CD4-positive, alpha-beta T cell (primary cell): Measurements from ENCODE around the gene ALK. TPM values are rescaled to one million over a fixed set of nuclear protein-coding genes. Genes with fewer than 3 reads are reported as not detected.

Source experiments
- ATAC-seq: fragments of 200-7000 bp; cut with Tn5 transposase; one replicate; pipeline ENCODE4 v1.10.0; 2022; ENCODE audit warnings: mild to moderate bottlenecking; ENCODE audit not compliant: poor library complexity
- CTCF ChIA-PET: fragments of 350-600 bp; sonication (Branson Sonifier 250); formaldehyde crosslinking; loops from one replicate; lab custom pipeline; 2021; ENCODE audit warnings: antibody characterized with exemption, inconsistent platforms; lab: Charles Lee
- POLR2A ChIA-PET: fragments of 350-600 bp; sonication (Branson Sonifier 250); formaldehyde crosslinking; loops from one replicate; lab custom pipeline; 2021; ENCODE audit warnings: antibody characterized with exemption, inconsistent platforms; lab: Charles Lee
- DNase-seq, 14 experiments: peaks; one replicate each; pipeline ENCODE4 v3.0.0-alpha.2; 2013 to 2020; ENCODE audit warnings: mixed read lengths in 2 of 14
- H3K27ac ChIP-seq, 2 donors: one replicate each; pipeline versions ENCODE4 v1.5.1 to v1.7.0; 2013; ENCODE audit warnings: low read length in 2 of 2, low read depth in 1 of 2, mild to moderate bottlenecking in 1 of 2
- H3K27me3 ChIP-seq, 2 experiments: 1 replicate in 1 of 2; 2 replicates in 1 of 2; pipeline versions ENCODE4 v1.6.1 to v1.7.0; 2013; ENCODE audit warnings: low read length in 2 of 2, control low read depth in 1 of 2, mild to moderate bottlenecking in 1 of 2, moderate library complexity in 1 of 2; ENCODE audit not compliant: insufficient read depth in 2 of 2, control insufficient read depth in 1 of 2
- H3K36me3 ChIP-seq: one replicate; pipeline ENCODE4 v1.6.1; 2013; ENCODE audit warnings: low read length, control low read depth; ENCODE audit not compliant: insufficient read depth
- H3K4me1 ChIP-seq: one replicate; pipeline ENCODE4 v1.6.1; 2013; ENCODE audit warnings: low read length, control low read depth; ENCODE audit not compliant: insufficient read depth
- H3K4me3 ChIP-seq: one replicate; pipeline ENCODE4 v1.5.1; 2013; ENCODE audit warnings: mild to moderate bottlenecking, low read length, moderate library complexity
- H3K9me3 ChIP-seq, 2 experiments: 1 replicate in 1 of 2; 2 replicates in 1 of 2; pipeline versions ENCODE4 v1.6.1 to v1.7.0; 2013; ENCODE audit warnings: low read length in 2 of 2, mild to moderate bottlenecking in 2 of 2, control low read depth in 1 of 2, moderate library complexity in 1 of 2; ENCODE audit not compliant: control insufficient read depth in 1 of 2, insufficient read depth in 1 of 2
- H3K27ac Mint-ChIP-seq: one replicate; pipeline ENCODE4 v1.8.0; 2020; ENCODE audit warnings: mixed read lengths
- H3K27me3 Mint-ChIP-seq: one replicate; pipeline ENCODE4 v1.8.0; 2021; ENCODE audit warnings: mixed read lengths
- H3K36me3 Mint-ChIP-seq: one replicate; pipeline ENCODE4 v1.8.0; 2021; ENCODE audit warnings: low read depth, mixed read lengths
- H3K4me1 Mint-ChIP-seq: one replicate; pipeline ENCODE4 v1.8.0; 2021; ENCODE audit warnings: low read depth, mixed read lengths
- H3K4me3 Mint-ChIP-seq: one replicate; pipeline ENCODE4 v1.8.0; 2020; ENCODE audit warnings: mild to moderate bottlenecking, mixed read lengths
- H3K9me3 Mint-ChIP-seq: one replicate; pipeline ENCODE4 v1.8.0; 2020; ENCODE audit warnings: mixed read lengths
- intact Hi-C, 2 experiments: fragments of 100-400 bp; cut with DNase I in 1 of 2; cut with micrococcal nuclease in 1 of 2; formaldehyde crosslinking; loops; one replicate each; pipeline versions ENCODE4 v1.15.1 to v1.9.0; 2023 to 2025; cut with DNase I, micrococcal nuclease
- total RNA-seq, 174 experiments: library from RNA in 2 of 174; stranded (reverse) in 2 of 174; gene quantifications; one replicate each; pipeline ENCODE4 v1.2.3 and lab custom pipeline; 2021 to 2026
- TF ChIP-seq, protein P1 (sequence below): fragments of 200-600 bp; IDR thresholded peaks from one replicate; pipeline ENCODE4 v1.8.0; 2022; ENCODE audit warnings: antibody characterized with exemption, mild to moderate bottlenecking

Gene ALK
- total RNA-seq, 2 experiments from 2014 or later: not detected

DNA sequence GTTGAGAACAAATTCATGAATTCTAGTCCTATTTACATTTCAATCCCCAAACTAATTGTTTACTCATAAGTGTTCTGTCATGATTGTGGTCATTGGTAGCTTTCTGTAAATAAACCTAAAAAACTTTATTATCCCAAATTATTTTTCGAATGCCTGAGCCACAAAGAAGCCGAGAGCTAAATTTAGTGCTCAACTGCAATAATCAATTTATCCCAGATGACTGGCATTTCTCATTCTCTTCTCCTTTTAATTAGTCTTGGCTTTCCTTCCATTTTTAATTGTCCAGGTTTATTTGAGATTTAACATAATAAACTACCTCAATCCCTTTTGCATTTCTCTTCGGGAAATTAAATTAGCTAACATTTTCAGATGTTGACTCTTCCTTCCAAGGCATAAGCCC, 308.3 kb downstream of the ALK start:
- ChIA-PET CTCF (no interaction called here), POLR2A (no interaction called here)
- no peak for ATAC-seq
- Histone ChIP-seq H3K4me3 (no peak overlapping the region), H3K27me3 (peaks cover 6 to 17% of the 10 kb centered on the region in 2 experiments), H3K4me1 (no peaks in the 10 kb centered on the region), H3K36me3 (no peaks in the 10 kb centered on the region), H3K27ac (no peak overlapping the region), H3K9me3 (peaks cover 0 to 4% of the 10 kb centered on the region in 2 experiments)
- no peaks in the 10 kb centered on the region for H3K36me3 Mint-ChIP-seq
- no peak overlapping the region for H3K27ac Mint-ChIP-seq
- TF ChIP-seq, protein P1, sequence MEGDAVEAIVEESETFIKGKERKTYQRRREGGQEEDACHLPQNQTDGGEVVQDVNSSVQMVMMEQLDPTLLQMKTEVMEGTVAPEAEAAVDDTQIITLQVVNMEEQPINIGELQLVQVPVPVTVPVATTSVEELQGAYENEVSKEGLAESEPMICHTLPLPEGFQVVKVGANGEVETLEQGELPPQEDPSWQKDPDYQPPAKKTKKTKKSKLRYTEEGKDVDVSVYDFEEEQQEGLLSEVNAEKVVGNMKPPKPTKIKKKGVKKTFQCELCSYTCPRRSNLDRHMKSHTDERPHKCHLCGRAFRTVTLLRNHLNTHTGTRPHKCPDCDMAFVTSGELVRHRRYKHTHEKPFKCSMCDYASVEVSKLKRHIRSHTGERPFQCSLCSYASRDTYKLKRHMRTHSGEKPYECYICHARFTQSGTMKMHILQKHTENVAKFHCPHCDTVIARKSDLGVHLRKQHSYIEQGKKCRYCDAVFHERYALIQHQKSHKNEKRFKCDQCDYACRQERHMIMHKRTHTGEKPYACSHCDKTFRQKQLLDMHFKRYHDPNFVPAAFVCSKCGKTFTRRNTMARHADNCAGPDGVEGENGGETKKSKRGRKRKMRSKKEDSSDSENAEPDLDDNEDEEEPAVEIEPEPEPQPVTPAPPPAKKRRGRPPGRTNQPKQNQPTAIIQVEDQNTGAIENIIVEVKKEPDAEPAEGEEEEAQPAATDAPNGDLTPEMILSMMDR: no peak
- H3K27me3 Mint-ChIP-seq: peaks cover 38% of the 10 kb centered on the region
- intact Hi-C loops: no loop called here
- no peak for DNase-seq
- H3K9me3 Mint-ChIP-seq: no peaks in the 10 kb centered on the region
- H3K4me1 Mint-ChIP-seq: no peaks in the 10 kb centered on the region
- H3K4me3 Mint-ChIP-seq: no peak overlapping the region

DNA sequence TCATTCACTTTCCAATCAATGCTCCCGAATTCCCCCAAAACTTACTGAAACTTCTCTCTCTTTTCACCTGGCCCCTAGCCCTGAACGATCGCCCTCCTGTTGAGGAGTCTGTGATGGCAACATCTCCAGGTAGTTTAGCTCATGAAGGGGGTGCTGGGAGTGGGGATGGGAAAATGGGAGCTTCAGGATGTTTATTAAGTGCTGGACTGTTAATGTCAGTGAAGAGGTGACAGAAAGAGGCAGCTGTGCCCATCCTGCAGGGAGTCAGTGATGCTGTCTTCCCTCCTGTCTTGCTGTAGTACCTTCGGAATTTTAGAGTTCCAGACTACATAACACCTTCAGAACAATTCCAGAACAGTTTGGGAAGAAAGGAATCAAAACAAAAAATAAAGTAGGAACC, 308.8 kb downstream of the ALK start:
- ATAC-seq: no peak

DNA sequence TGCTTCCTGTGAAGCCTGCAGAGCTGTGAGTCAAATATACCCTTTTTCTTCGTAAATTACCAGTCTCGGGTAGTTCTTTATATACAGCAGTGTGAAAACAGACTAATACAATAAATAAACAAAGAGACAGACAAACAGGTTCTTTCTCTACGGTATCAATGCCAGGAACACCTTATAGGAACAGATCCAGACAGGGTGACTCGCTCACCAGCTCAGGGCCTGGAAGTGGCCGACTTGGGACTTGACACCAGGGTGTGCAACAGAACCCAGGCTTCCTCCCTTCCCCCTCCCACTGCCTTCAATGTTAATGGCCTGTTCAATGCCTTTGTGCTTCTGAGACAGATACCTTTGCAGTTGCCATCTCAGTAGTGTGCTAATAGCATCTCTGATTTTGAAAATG, 309.5 kb downstream of the ALK start:
- no peak overlapping the region for H3K4me3 Mint-ChIP-seq
- H3K27me3 ChIP-seq: peaks cover 6 to 17% of the 10 kb centered on the region in 2 experiments
- H3K36me3 Mint-ChIP-seq: no peaks in the 10 kb centered on the region
- H3K9me3 ChIP-seq: peaks cover 0 to 4% of the 10 kb centered on the region in 2 experiments
- TF ChIP-seq, protein P1: no peak
- H3K27ac ChIP-seq: no peak overlapping the region
- no peaks in the 10 kb centered on the region for H3K4me1 Mint-ChIP-seq
- H3K9me3 Mint-ChIP-seq: no peaks in the 10 kb centered on the region
- no peak overlapping the region for H3K27ac Mint-ChIP-seq
- no peak overlapping the region for H3K4me3 ChIP-seq
- no peaks in the 10 kb centered on the region for H3K4me1 ChIP-seq
- peaks cover 36% of the 10 kb centered on the region for H3K27me3 Mint-ChIP-seq
- ATAC-seq (no peak), DNase-seq (no peak)
- intact Hi-C loops: no loop called here
- H3K36me3 ChIP-seq: no peaks in the 10 kb centered on the region
- POLR2A ChIA-PET: no interaction called here
- CTCF ChIA-PET: no interaction called here

More for the DNA sequence above, 308.8 kb downstream of the ALK start:
- peaks cover 0 to 4% of the 10 kb centered on the region in 2 experiments for H3K9me3 ChIP-seq
- H3K36me3 ChIP-seq: no peaks in the 10 kb centered on the region
- Mint-ChIP-seq H3K9me3 (no peaks in the 10 kb centered on the region), H3K27me3 (peaks cover 38% of the 10 kb centered on the region), H3K27ac (no peak overlapping the region), H3K4me3 (no peak overlapping the region), H3K36me3 (no peaks in the 10 kb centered on the region), H3K4me1 (no peaks in the 10 kb centered on the region)
- DNase-seq: no peak
- H3K4me1 ChIP-seq: no peaks in the 10 kb centered on the region
- POLR2A ChIA-PET: no interaction called here
- H3K4me3 ChIP-seq: no peak overlapping the region
- peaks cover 6 to 17% of the 10 kb centered on the region in 2 experiments for H3K27me3 ChIP-seq
- CTCF ChIA-PET: no interaction called here
- TF ChIP-seq, protein P1: no peak
- intact Hi-C loops: no loop called here
- H3K27ac ChIP-seq: no peak overlapping the region
